HG03558 (cell line): Measurements from ENCODE around the gene NKX3-2.
A peak's percentile ranks its signal among the peaks of the same experiment; 100 is the strongest.

Source experiments
- ATAC-seq: cut with Tn5 transposase; IDR thresholded peaks from one replicate; pipeline ENCODE4 v1.9.1; 2021; ENCODE audit warnings: moderate number of reproducible peaks; ENCODE audit not compliant: unreplicated experiment; ENCODE audit errors: extremely low read depth

The NKX3-2 gene

DNA sequence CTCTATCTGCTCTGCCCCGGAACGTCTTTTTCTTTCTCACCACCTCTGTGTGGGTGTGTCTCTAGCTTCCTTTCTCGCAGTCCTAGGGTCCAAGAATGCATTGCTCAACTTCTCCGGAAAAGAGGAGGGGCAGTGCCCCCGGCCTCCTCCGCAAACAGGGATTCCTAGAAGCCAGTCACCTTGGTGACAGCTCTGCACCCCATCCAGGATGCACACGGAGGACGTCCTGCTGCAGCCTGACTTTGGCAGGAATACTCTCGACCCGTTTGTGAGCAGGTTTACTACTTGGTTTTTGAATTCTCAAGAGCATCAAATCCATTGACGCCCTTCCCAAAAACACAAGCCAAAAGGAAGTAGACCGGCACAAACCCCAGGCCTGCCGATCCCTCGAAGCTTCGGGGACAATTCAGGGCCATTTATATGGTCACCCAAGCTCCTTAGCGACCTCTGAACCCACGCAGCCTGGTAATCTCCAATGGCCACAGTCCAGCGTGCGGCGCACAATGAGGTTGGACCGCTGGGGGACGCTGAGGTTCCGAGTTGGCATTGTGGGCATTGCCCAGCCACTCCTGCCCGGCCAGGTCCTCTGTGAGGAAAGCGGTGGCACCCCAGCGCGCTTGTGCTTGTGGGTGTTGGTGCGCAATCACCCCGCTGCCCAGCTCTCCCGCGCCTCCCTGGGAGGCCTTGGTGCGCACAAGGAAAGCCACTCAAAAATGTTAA is 9.8 kb downstream of the NKX3-2 start:
- ATAC-seq: no peak

DNA sequence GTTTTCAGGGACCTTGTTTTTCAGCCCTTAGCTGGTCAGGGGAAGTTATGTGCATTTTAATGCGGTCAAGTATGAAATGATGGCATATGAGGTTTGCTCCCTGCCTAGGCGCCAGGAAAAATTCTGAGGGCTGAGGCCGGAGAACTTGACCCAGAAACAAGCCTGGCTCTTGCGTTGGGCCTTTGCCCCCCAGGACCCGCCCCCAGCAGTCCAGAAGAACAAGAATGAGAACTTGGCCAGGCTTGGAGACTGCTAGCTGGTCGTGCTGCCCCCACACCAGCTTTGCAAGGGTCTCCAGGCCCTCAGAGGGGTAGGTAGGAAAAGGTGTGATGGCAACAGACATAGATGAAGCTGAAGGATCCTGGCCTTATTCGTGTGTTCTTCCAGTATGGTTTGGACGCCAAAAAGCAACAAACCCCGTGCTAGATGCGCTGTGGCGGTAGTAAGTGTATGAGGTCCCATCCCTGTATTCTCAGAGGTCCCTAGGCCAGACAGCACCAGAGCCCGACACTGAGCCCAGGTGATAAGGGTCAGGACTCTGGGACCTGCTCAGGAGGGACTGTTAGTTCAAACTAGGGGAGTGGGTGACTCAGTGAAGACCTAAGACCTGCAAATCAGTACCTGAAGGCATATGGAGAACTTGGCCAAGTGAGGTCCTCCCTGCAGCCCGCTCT is 10.5 kb downstream of the NKX3-2 start:
- no peak for ATAC-seq

DNA sequence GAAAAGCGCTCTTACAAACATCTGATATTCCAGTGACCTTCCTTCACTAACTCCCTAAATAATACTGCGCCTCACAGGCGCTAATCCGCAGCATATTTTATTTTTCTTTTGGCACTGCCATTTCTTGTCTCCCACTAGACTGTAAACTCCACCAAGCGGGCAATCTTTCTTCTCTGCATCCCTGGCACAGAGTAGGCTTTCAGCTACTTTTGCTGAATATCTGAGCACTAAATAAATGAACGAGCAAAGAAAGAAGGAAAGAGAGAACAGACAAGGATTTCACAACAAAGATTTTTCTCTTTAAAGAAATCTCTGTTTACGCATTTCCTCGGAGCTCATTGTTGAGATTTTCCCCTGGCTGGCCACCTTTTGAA is 12.7 kb downstream of the NKX3-2 start:
- ATAC-seq: no peak

DNA sequence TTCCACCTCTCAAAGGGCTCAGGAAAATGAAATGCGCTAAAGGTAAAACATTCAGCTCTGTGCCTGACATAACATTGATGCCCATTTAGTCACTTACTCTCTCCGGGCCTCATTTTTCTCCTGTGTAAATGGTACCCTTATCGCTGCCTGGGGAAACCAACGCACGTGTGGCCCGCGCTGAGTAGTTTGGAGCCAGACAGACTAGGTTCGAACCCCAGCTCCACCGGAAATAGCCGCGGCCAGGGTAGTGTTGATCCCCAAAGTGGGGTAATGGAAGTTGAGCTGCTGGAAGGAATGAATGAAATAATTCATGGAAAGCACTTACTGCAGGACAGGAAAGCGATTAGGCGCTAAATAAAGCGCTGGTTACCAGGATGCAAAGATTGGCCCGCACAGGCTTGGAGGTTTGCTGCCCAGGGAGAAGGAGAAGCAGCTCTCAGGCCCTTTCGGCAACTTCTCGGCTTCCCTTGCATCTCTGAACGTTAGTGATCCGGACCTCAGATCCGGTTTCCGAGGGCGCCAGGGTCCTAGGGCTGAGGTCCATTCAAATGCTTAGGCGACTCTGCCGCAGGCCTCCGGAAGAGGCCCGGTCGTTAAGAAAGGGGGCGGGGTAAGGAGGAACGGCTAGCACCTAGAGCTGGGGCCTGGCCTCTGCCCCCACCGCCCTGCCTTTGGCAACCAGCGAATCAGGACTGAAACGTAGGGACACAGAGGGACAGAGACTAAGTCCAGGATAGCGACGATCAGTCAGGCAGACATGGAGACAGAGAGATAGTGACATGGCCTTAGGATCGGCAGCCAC is 13.3 kb downstream of the NKX3-2 start:
- ATAC-seq: no peak

DNA sequence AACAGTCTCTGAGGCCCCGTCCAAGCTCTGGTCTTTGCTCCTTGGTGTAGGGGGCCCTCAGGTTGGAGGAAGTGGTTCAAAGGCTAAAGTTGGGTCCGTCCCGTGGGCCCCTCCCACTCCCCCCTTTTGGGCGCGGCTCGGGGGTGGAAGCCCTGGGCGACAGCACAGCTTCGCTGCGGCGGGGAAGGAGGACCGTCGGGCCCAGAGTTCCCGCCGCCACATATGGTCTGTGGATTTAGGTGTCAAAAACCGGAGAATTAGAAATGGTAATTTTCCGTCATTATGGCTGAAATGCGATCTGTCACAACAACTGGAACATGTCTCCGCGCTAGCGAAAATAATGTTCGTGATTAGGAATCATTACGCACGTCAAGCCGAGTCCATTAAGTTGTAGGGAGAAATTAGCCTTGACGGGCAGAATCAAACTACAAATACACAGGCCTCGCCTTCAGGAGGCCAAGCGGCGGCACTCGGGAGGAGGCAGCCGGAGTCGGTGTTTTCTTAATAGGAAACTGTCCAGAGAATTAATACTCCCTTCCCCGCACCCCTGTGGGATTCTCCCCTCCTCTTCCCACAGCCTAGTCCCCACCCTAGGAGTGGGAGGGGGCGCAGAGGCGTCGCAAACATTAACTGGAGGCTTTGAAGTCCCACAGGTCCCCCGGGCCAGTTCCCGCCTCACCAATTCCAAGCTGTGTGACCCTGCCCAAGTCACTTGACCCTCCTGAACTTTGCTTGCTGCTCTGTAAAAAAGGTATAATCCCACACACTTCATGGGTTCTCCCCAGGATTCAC is 15.0 kb downstream of the NKX3-2 start:
- ATAC-seq: no peak

DNA sequence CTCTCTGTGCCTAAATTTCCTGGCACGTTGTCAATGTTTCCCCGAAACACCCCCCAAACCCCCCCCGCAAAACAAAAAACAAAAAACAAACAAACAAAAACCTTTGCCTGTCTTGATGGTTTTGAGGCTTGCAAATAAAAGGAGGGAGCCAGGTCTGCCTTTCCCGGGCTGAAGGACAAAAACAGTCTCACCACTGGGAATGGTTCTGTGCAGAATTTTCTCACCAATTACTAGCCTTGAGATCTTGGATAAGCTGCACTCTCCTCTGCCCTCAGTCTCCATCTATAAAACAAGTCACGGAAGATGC is 15.5 kb downstream of the NKX3-2 start:
- ATAC-seq: no peak

DNA sequence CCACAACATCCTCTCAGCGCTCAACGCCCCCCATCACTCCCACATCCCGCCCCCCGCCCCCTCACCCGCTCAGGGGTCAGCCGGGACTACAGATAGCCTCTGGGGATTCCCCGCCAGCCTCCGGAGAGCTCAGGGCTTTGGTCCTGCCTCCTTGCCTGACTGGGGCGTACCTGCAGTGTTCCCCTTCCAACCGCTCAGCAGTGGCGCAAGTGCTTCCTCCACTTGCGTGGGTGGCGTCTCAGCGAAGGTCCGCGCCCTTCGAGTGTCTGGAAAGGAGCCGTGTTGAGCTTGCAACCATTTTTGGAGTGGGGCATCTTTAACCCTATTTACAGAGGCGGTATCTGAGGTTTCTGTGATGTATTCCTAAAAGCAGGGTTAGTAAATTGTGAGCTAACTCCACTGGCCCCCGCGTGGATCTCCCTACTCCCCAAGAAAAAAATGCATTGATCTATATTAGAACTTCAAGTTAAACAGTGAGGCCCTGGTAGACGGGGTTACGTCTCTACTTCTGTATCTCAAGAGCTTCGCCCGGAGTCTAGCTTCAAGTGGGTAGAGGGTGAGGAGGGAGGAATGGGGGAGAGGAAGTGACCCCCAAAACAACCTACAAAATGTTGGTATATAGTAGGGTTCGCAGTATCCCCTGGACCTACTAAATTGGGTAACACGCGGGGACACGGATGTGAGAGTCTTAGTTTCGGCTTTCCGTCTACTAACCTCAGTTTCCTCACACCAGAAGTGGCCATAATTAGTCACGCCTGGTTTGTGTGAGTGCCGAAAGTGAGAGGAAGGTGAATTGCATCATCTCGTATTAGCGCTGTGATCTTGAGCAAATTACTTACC is 16.1 kb downstream of the NKX3-2 start:
- peak; percentile 63 for ATAC-seq

DNA sequence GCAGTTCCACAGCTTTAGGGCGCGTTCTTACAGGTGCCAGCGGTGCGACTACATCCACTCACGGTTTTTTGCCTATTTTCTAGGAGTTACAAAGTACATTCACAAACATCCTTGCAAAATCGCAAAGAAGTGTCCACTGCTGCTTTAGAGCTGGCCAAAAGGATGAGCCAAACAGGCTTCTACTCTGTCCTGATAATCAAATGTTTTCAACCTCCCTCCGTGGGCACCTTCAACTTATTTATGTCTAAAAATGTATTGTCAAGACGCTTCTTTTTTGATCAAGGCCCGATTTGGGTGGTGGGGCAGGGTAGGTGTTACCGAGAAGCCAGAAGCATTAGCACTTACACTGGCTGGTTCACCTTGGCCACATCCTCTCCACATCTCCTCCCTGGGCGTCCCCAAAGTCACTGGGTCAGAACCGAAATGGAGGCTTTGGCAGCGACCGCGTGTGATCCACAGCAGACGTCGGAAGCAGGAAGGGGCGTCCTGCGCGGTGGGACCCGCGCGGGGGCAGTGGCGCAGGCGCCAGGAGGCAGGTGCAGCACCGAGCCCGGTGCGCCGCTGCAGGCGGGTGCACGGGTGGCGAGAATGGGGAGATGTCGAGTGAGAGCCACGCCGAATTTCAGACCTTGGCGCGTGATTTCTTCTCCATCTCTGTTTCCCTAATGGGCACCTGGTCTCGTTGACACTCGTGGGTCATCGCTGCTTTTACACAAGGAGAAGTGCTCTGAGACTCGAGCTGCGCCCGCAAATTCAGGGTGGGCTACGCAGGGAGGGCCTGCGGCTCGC is 16.9 kb downstream of the NKX3-2 start:
- no peak for ATAC-seq

DNA sequence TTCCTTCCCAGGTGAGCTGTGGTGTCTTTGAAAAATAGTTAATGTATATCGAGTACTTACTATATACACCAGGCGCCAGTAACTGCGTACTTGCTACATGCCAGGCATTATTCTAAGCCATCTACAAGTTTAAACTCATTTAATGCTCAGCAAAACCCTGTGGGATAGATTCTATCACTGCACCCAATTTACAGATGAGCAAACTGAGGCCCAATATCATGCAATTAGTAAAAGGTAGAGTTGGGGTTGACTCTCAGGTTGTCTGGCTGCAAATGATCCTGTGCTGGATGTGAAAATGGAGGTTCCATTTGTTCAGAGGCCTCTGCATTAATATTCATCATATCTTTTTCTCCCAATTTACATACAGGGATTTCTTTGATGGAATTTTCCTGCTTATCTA is 17.6 kb downstream of the NKX3-2 start:
- ATAC-seq: no peak

DNA sequence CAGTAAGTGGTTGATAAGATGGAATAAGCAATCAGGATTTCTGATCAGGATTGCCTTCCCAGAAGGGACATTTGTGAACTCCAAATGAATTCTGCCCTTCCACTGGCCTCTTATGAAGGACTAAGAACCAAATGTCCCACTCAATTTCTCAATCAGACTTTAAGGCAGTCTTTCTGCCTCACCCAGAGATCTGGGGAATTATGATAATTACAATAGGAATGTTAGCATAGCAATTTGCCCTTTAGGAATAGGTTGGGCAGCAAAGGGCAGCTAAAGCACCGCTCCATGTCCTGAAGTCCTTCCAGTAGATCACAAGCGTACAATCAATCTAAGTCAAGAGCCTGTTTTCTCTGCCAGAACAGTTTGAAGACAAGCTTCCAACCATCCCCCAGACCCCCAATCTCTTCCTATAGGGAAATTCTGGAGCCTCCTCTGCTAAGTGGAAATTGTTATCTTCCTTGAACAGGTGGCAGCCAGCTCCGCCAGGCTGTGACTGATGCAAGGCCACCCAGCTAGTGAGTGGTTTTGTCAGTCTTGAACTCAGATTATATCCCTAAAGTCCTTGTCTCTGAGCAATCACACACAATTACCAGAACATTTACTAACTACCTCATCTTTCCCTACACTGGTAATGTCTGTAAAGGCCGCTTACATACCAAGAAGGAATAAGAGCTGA is 18.6 kb downstream of the NKX3-2 start:
- no peak for ATAC-seq

DNA sequence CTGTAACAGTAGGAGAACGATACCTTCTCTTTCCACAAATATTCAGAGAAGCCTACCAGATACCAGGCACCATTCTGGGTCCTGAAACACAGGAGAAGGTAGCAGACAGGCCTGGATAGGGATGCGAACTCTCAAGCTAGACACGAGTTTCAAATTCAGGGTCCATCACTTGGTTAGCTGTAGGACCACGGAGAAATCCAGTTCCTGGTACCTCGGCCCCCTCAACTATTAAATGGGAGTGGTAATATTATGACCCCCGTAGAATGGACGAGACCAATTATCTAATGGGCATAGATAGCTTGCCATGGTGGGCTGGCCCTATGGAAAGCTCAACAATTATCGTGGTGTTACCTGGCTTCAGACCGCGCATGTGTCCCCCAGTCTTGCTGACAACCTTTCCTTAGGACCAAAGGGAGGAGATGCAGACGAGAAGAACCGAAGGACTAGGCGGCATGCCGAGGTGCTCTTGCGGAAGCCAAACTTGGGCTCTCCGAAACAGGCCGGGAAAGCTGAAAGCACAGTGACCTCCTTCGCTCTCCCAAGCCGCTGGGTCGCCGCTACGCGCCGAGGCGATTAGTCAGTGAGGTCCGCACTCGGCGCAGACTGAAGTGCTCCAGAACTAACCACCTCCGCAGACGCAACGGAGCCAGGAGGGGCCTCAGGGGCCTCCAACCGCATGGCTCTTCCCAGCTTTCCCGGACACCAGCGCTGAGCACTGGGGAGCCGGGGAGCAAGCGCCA is 19.6 kb downstream of the NKX3-2 start:
- ATAC-seq: no peak

DNA sequence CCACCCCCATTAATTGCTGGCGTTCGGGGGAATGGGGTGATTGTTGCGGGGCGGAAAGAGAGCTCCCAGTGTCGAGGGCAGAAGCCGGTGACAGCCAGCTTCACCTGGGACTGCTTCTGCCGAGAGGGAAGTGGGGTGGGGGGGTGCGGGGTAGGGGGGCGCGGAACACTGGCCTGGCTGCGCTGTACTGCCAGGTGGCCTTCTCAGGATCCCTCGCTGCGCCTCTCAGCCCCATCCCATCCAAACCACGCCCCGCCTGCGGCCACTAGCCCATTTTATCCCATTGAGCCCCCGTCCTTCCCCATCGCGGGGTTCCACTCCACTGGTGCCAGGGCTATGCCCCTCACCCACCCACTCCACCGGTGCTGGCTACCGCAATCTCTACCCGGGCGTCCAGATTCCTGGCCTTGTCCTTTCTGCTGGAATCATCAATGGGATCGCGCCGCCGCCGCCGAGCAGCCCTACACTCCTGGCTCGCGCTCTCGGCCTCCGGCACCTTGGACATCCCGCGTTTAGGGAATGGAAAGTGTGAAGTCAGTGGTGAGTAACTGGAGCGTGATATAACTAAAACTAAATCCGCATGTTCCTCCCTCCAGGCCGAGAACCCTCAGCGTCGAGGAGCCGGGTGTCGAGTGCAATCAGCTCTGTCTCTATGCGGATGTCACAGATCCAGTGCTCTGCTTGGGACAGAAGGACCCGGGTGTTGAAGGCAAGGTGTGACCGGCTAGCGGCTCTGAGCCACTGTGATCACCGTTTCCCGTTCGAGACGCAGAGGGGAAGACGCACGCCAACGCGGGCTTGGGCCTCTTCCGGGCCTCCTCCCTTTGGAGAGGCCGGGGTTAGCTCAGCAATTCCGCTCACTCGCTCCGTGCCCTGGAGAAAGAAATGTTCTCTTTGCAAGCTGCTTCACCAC is 20.5 kb downstream of the NKX3-2 start:
- no peak for ATAC-seq

DNA sequence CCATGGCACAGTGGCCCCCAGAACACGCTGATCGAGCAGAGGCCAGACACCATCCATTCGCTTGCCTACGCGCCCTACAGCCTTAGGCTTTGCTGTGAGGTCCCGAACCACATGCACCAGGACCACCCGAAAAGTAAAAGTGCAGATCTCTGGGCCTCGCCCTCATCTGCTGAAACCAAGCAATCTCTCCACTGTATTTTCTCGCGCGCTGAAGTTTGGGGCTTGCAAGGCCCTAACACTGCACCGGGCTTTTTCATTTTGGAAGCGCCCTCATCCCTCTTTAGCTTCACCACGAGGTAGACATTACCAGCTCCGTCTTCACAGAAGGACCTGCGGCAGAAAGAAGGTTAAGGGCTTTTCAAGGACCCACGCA is 21.2 kb downstream of the NKX3-2 start:
- ATAC-seq: no peak

DNA sequence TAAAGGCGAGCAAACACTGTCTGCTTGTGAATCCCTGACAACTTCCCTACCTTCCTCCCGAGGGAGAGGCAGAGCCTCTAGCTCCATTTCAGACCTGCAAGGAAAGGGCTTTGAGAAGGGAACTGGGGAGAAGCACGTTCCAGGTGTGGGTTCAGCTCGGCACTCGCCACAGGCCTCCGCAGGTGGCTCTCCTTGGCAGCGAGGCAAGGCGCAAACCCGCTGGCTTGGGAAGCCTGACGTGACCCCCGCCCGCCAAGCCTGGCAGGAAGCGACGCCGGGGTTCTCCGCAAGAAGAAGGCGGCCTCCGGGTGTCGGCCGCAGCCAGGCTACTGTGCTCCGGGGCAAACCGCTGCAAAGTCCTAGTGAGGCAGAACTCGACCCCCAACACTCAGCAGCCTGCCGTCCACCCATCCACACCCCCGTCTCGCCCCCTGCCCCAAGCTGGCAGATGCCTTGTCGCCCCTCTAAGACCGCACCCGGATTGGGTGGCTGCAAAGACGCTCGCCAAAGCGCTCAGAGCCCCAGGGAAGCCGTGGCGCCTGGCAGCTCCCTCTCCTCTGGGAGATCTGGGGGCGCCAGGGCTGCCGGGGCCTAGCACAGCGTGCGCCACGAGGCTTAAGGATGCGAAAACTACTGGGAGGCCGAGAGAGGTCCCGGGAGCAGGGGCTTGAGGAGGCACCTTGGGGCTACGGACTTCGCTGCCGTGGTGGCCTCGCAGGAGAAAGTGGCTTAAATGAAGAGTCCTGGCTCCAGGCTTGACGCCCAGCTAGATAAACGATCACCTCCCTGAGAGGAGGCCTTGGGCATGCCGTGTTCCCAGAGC is 21.8 kb downstream of the NKX3-2 start:
- ATAC-seq: no peak

DNA sequence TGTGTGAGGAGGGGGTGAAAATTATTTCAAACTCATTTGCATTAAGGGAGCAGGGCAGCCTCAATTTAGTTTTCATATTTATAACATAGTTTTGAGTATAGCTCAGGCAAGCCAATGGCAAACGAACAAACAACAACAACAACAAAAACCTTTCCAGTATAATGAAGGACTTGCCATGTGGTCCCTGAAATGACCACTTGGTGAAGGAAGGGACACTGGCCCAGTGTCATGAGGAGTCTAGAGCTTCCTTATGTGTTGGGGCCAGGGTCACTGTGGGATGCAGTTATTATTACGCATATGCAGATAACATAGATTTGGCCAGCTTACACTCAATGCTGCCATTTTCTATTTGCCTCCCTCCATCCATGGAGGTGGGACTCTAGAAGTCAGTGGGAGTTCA is 23.3 kb downstream of the NKX3-2 start:
- no peak for ATAC-seq

DNA sequence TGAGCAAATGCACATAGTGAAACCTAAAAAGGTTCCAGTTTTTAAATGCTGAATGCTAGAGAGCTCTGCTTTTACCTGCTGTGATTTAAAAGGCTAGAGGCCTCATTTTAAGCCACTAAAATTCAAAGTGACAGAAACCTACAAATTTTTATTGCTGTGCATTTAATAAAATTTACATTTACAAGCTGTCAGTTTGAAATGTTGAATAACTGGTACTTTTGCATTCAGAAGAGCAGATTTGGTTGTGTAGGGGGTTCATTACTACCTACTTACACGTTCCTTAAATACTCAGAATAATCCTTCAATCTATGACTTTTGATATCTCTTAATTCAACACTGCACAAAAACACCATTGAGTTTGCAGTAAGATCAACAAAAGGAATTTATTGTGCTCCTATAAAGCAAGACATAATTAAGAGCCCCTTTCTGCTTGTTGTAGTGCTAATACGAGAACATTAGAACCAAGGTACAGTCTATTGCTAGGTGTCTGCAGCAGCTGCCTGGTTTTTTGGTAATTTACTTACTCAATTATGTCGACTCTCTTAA is 27.9 kb downstream of the NKX3-2 start:
- no peak for ATAC-seq
